Right cardiac atrium (tissue), 5 donors: ENCODE data around the gene H1-8. TPM values are rescaled to one million over a fixed set of nuclear protein-coding genes. Genes with fewer than 3 reads are reported as not detected.
A peak's percentile ranks its signal among the peaks of the same experiment; 100 is the strongest.

ENCODE experiments used
- ATAC-seq, 2 donors: fragments of 200-7000 bp; cut with Tn5 transposase; one replicate each; pipeline versions ENCODE4 v1.8.0 to v1.9.1; 2020; ENCODE audit warnings: moderate library complexity in 2 of 2, mild to moderate bottlenecking in 1 of 2
- DNase-seq, 3 donors: peaks; one replicate each; pipeline ENCODE4 v3.0.0-alpha.2; 2020
- H3K27ac ChIP-seq: one replicate; pipeline ENCODE4 v1.5.1; 2013; ENCODE audit warnings: mild to moderate bottlenecking, low read length, control low read depth, moderate library complexity
- H3K27me3 ChIP-seq: one replicate; pipeline ENCODE4 v1.6.1; 2013; ENCODE audit not compliant: control insufficient read depth, insufficient read depth
- H3K4me1 ChIP-seq: one replicate; pipeline ENCODE4 v1.6.1; 2013; ENCODE audit warnings: low read length; ENCODE audit not compliant: control insufficient read depth, insufficient read depth
- H3K4me3 ChIP-seq: one replicate; pipeline ENCODE4 v1.5.1; 2013; ENCODE audit warnings: low read length, control low read depth
- H3K9me3 ChIP-seq: one replicate; pipeline ENCODE4 v1.6.1; 2013; ENCODE audit warnings: low read length; ENCODE audit not compliant: control insufficient read depth
- WGBS: extraction: QIAGEN DNeasy Blood & Tissue Kit; methylation state at CpG from one replicate; pipeline ENCODE4 v1.1.7; 2013; 5-methylcytosine and 5-hydroxymethylcytosine counted together
- intact Hi-C, 4 donors: fragments of 100-400 bp; cut with DNase I; formaldehyde crosslinking; loops; one replicate each; pipeline versions ENCODE4 v1.11.0 to v1.14.0; 2022 to 2023
- polyA plus RNA-seq: library from polyadenylated mRNA; stranded (reverse); fragments of 200-250 nt; gene quantifications from one replicate; pipeline ENCODE4 v1.2.3, GENCODE V29; 2013
- total RNA-seq, 4 donors: library from RNA; stranded (reverse); fragmentation: NEBNext Ultra II Directional; extraction: Animal tissue kit (Norgen Biotek cat#: 25700); gene quantifications; one replicate each; pipeline ENCODE4 v1.2.1, GENCODE V29; 2021
- donor health status: healthy with polysubstance abuse.
- donor health status: DM: no; HTN: yes; CAD: no.
- donor health status: DM: no; HTN: no; CAD: no.
- donor health status: DM: no; HTN: yes; CAD: no; lungs with severe emphysema.
- donor health status: DM: yes; HTN: yes; CAD: no.

The H1-8 gene
- total and polyA plus RNA-seq, 5 donors = not detected

DNA sequence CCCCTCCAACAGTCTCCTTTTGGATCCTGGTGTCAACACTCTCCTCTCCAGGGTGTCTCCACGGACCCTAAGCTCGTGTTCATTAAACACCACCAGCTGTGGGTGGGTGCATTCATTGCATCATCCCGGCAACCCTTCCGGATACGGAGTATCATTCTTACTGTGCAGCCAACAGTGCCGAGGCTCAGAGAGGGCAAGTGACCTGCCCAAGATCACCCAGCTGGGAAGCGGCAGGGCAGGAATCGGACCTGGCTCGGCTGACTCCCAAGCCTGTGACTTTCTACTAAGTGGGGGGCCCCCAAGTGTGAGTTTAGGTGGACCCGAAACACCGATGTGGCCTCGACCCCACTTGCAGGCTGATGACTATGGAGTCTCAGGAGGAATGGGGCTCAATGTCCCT, 20.4 kb downstream of the H1-8 start:
- WGBS = 88% methylated on average over 12 of the region's 12 CpGs
- DNase-seq (peak in 2 of 3 donors; percentile 48 to 49), ATAC-seq (no peak)
- Histone ChIP-seq H3K27ac (no peak overlapping the region), H3K9me3 (no peaks in the 10 kb centered on the region), H3K4me3 (no peak overlapping the region), H3K4me1 (peaks cover 8% of the 10 kb centered on the region), H3K27me3 (no peaks in the 10 kb centered on the region)
- intact Hi-C loops = loop anchor here in 1 of 4 donors (5.0 kb wide), 1 partner anchor 34 kb away; no protein-coding TSS in a partner anchor

GRCh38 chr3:129563850-129564535, 21.0 kb downstream of the H1-8 start:
- intact Hi-C loops = loop anchor here in 1 of 4 donors (5.0 kb wide), 1 partner anchor 33 kb away; no protein-coding TSS in a partner anchor
- ATAC-seq (no peak), DNase-seq (peak in 2 of 3 donors; percentile 65 to 77)
- peaks cover 2% of the 10 kb centered on the region for H3K4me1 ChIP-seq
- H3K9me3 ChIP-seq = no peaks in the 10 kb centered on the region
- WGBS = 54% methylated on average over 8 of the region's 8 CpGs
- H3K4me3 ChIP-seq = no peak overlapping the region
- H3K27ac ChIP-seq = peak overlapping the region; percentile 20
- H3K27me3 ChIP-seq = no peaks in the 10 kb centered on the region

GRCh38 chr3:129564981-129565644, 22.1 kb downstream of the H1-8 start:
- H3K9me3 ChIP-seq = no peaks in the 10 kb centered on the region
- 90% methylated on average over 21 of the region's 21 CpGs for WGBS
- no peaks in the 10 kb centered on the region for H3K4me1 ChIP-seq
- H3K27ac ChIP-seq = no peak overlapping the region
- H3K4me3 ChIP-seq = no peak overlapping the region
- no peak for ATAC-seq
- peak in 2 of 3 donors; percentile 47 to 48 for DNase-seq
- H3K27me3 ChIP-seq = no peaks in the 10 kb centered on the region
- intact Hi-C loops = loop anchor here in 1 of 4 donors (5.0 kb wide), 1 partner anchor 32 kb away; no protein-coding TSS in a partner anchor

DNA sequence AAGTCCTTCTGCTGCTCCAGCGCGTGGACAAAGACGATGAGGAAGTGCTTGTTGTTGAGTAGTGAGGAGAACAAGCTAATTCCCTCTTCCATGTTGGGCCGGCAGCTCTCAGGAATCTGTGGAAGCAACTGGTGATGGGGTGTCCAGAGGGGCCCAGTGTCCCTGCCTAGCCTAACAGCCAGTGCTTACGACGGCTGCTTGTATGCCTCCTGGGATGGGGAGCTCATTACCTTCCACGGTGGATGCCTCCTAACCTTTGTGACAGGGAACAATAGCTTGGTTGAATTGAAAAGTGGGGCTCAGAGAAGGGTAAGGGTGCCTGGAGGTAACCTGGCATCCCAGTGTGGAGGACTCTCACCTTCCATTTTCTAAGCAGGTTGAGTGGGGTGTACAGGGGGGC, 22.9 kb downstream of the H1-8 start:
- ATAC-seq (no peak), DNase-seq (peak in 1 of 3 donors; percentile 28)
- WGBS = 91% methylated on average over 7 of the region's 7 CpGs
- Histone ChIP-seq H3K9me3 (no peaks in the 10 kb centered on the region), H3K27me3 (no peaks in the 10 kb centered on the region), H3K4me3 (no peak overlapping the region), H3K4me1 (no peaks in the 10 kb centered on the region), H3K27ac (no peak overlapping the region)
- intact Hi-C loops = no loop called here

DNA sequence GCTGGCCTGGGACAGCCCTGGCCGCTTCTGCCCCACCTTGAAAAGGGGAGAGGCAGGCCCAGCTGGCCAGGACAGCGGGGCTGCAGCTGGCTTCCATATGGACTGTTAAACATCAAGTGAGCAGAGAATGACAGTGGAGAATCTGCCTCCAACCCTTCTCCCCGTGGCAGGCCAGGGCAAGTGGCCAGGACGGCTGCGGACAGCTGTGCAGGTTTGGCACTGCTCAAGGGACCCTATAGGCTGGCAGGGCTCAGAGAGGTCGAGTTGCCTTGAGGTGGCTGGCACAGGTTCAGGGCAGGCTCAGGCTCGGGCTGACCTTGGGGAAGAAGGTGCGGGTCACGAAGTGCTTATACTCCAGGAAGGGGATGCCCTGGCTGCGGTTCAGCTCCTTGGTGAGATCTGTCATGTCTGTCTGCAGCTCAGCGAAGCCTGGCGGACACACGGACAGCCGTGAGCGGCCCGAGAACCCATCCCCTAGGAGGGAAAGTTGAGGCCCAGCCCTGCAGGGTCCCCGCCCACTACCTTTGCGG, 24.3 kb downstream of the H1-8 start:
- WGBS = 60% methylated on average over 18 of the region's 18 CpGs

DNA sequence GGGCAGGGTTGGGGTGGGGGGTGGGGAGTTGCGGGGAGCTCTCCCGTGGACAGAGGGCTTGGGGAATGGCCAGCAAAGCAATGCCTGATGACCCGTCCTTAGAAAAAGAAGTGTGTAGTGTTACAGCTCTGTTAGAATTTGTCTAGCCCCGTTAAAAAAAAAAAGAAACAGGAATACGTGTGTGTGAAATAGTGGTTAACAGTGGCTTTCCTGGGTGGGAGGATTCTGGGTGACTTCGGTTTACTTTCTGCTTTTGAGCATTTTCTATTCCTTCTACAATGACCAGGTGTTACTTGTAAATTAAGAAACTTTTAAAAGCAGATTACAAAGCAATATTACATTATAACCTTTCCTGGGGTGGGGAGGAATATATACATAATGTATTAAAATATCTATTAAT, 25.0 kb downstream of the H1-8 start:
- WGBS = 43% methylated on average over 6 of the region's 6 CpGs
- intact Hi-C loops = no loop called here
- Histone ChIP-seq H3K9me3 (no peaks in the 10 kb centered on the region), H3K4me1 (no peaks in the 10 kb centered on the region), H3K27me3 (no peaks in the 10 kb centered on the region), H3K27ac (no peak overlapping the region), H3K4me3 (no peak overlapping the region)
- ATAC-seq (no peak), DNase-seq (no peak)

More for the DNA sequence above, 24.3 kb downstream of the H1-8 start:
- Histone ChIP-seq H3K27ac (no peak overlapping the region), H3K27me3 (no peaks in the 10 kb centered on the region), H3K4me3 (no peak overlapping the region), H3K4me1 (no peaks in the 10 kb centered on the region), H3K9me3 (no peaks in the 10 kb centered on the region)
- intact Hi-C loops = no loop called here
- DNase-seq (peak in 2 of 3 donors; percentile 70 to 75), ATAC-seq (no peak)

GRCh38 chr3:129569856-129570255, 26.9 kb downstream of the H1-8 start:
- intact Hi-C loops = no loop called here
- no peak for ATAC-seq
- H3K9me3 ChIP-seq = no peaks in the 10 kb centered on the region
- WGBS = 91% methylated on average over 7 of the region's 7 CpGs
- no peaks in the 10 kb centered on the region for H3K27me3 ChIP-seq
- H3K4me3 ChIP-seq = no peak overlapping the region
- no peak overlapping the region for H3K27ac ChIP-seq
- no peak for DNase-seq
- H3K4me1 ChIP-seq = no peaks in the 10 kb centered on the region

GRCh38 chr3:129571605-129572547, 28.9 kb downstream of the H1-8 start:
- Histone ChIP-seq H3K9me3 (no peaks in the 10 kb centered on the region), H3K4me3 (no peak overlapping the region), H3K27me3 (no peaks in the 10 kb centered on the region), H3K27ac (no peak overlapping the region), H3K4me1 (no peaks in the 10 kb centered on the region)
- 93% methylated on average over 22 of the region's 22 CpGs for WGBS
- DNase-seq = no peak
- no peak for ATAC-seq
- intact Hi-C loops = no loop called here

DNA sequence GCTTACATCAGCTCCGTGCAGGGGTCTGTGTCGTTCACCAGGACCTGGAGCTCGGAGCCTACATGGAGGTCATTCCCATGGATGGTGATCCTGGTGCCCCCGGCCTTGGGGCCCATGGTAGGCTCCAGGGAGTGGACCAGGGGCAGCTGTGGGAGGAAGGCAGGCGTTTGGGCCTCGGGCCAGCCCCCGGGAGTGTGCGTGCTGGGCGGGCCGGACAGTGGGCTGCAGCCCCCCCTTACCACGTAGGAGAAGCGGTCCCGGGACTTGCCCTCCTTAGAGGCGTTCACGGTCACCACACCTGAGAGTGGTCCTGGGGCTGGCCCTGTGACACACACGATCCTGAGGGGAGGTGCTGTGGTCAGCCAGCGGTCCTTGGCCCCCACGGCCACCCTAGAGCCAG, 29.6 kb downstream of the H1-8 start:
- no peak for ATAC-seq
- intact Hi-C loops = no loop called here
- no peaks in the 10 kb centered on the region for H3K27me3 ChIP-seq

DNA sequence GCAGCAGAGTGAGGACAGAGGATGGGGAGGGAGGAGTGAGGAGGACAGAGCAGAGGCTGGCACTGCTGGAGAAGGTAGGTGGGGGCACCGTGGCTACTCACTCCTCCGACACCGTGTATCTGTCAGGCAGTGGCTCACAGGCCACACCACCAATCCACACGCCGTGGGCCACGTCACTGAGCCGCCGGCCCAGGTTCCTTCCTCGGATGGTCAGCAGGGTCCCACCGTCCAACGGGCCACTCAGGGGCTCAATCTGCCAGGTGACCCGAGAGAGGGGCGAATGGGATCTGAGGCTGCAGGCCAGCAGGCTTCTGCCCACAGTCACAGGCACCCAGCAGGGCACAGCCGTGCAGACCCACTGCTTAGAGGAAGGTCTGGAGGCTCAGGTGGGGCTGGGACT, 30.5 kb downstream of the H1-8 start:
- Histone ChIP-seq H3K4me1 (no peaks in the 10 kb centered on the region), H3K27ac (no peak overlapping the region), H3K27me3 (no peaks in the 10 kb centered on the region), H3K9me3 (no peaks in the 10 kb centered on the region), H3K4me3 (no peak overlapping the region)
- intact Hi-C loops = no loop called here
- WGBS = 91% methylated on average over 14 of the region's 14 CpGs
- DNase-seq (no peak), ATAC-seq (no peak)

More for the DNA sequence above, 29.6 kb downstream of the H1-8 start:
- Histone ChIP-seq H3K4me3 (no peak overlapping the region), H3K4me1 (no peaks in the 10 kb centered on the region), H3K9me3 (no peaks in the 10 kb centered on the region), H3K27ac (no peak overlapping the region)
- 85% methylated on average over 18 of the region's 18 CpGs for whole genome bisulfite sequencing
- DNase-seq = no peak
